ENCODE results near the gene IFFO2.
A peak's percentile ranks its signal among the peaks of the same experiment; 100 is the strongest.

DNA sequence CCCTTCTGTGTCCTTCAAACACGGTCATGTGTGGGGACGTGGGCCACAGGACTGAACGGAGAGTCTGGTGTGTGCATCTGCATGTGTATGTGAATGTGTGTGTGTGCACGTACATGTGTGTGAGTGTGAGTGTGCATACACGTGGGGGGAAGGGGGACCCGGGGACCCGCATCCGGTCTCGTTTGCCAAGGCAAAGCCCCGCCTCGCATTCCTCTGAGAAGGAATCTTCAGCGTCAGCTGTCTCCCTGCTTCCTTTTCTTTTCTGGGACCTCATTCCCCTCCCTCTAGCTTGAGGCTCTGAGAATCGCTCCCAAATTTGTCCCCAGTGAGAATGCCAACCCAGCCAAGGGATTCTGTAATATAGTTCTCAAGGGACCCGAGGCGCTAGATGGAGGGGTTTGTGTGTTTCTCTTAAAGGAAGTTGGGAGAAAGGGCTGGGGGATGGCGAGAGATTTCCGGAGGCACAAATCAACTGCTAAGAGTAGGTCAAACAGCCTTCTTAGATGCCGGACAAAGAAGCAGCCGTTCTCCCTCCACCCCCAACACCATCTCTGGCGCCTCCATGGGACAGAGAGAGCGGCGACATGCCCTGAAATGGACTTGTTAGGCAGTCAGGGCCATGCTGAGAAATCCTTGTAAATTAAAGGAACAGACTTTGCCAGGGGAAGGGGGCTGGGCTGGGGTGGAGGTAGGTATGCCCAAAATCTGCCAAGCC, 6.6 kb downstream of the IFFO2 start:
- no peak for TF ChIP-seq POLR2AphosphoS5 (IDR thresholded peaks at IDR 0.05; ENCODE audit: low read depth, low read length)
- 0 out of 2 replicates have a peak, but pooled peaks have one; percentile 30 for TF ChIP-seq POLR2A (IDR thresholded peaks at IDR 0.05; ENCODE audit: low read depth, low read length)
- no peak for TF ChIP-seq SPI1 (IDR thresholded peaks at IDR 0.05; ENCODE audit: low read depth, low read length)
- no peak for TF ChIP-seq TAF1 (IDR thresholded peaks at IDR 0.05; ENCODE audit: low read depth, low read length)
- no peak for TF ChIP-seq POU2F2 (IDR thresholded peaks at IDR 0.05; ENCODE audit: low read depth, low read length)

Data from GM12891 (cell line).